Stimulated activated CD8-positive, alpha-beta memory T cell treated with anti-CD3 and anti-CD28 coated beads, Interleukin-15, amount 100 ng/mL, for 4 hours (primary cell): ENCODE results near the gene HSPB9.

Experiments
- DNase-seq, 2 donors: peaks; one replicate each; pipeline ENCODE4 v3.0.0-alpha.2; 2020; ENCODE audit warnings: low read depth in 2 of 2

The HSPB9 gene

GRCh38 chr17:42101513-42102292 is 20.9 kb upstream of the HSPB9 start:
- DNase-seq = peak; percentile 21 to 24

DNA sequence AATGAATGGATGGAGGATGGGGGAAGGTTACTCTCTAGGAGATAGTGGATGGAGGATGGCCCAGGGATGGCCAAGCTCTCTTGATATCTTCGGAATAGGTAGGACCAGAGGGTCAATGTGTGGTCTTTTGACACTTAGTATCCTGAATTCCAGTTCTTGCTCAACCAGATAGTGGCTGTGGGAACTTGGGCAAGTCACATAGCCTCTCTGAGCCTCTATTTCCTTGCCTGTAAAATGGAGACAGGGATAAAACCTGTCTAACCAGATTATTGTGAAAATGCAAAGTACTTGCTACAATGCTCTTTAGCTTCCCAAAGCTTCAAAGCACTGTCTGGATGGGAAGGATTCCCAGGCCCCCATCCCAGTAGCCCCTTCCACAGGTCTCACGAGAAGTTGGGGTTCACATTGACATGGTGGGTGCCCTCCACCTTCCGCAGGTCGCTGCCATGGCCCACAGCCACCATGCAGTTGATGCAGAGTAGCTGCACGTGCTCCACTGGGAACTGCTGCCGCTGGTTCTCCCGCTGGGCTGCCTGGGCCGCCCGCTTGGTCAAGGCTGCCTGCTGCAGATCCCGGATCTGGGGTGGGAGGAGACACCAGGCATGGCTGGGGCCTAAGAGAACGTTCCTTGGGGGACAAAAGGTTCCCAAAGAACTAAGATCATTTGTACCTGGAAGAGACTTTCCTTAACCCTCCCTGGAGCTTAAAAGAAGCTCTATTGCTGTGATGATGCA is 19.2 kb upstream of the HSPB9 start:
- no peak for DNase-seq

- no peak for DNase-seq
Observed at GRCh38 chr17:42104264-42104663, 18.3 kb upstream of the HSPB9 start.

GRCh38 chr17:42106009-42106408 is 16.6 kb upstream of the HSPB9 start:
- no peak for DNase-seq

DNA sequence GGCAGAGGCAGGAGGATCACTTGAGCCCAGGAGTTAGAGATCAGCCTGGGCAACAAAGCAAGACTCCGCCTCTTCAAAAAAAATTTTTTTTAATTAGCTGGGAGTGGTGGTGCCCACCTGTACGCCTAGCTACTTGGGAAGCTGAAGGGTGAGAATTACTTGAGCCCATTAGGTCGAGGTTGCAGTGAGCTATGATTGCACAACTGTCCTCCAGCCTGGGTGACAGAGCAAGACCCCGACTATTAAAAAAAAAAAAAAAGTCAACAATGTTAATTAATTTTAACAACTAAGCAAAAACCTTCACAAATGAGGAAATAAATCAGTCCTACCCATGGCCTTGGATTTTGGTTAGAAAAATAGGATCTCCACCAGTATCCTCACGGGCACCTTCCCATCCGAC is 15.5 kb upstream of the HSPB9 start:
- no peak for DNase-seq

DNA sequence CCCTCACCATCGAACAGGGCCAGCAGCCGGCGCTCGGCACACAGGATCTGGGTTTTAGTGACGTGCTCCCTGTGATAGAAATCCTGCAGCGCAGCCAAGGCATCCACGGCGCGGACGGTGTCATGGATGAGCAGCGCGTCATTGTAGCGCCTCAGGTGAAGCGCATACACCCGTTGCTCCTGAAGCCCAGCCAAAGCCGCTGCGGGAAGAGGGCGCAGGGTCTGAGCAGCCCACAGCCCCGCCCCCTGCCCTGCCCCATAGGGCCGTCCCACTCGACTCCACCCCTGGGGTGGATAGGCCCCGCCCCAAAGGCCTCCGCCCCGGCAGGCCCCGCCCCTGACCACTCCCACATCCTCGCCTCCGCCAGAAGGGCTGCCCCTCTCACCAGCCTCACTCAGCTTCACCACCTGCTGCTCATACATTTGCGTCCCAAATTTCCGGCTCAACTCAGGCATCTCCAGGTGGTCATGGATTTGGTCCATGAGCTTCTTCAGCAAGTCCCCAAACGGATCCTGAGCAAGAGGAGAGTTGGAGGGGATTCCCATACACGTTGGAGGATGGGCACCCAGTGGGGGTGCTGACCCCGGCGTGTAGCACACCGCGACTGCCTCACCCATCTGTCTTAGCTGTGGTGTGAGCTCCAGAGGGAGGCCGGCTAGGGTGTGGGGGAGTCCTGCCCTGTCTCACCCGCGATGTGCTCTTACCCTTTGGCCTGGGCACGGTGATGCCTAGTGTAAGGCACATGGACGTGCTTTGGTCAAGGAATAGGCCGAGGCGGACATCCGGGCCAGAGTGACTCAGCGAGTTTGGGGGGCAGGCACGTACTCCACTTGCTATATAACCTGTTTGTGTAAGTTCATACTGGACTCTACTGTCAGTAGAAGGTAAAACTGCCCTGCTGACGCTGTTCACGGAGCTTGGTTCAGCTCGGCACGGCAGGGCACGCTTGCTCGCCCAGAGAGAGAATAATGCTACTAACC is 14.7 kb upstream of the HSPB9 start:
- DNase-seq = peak; percentile 77 to 85

DNA sequence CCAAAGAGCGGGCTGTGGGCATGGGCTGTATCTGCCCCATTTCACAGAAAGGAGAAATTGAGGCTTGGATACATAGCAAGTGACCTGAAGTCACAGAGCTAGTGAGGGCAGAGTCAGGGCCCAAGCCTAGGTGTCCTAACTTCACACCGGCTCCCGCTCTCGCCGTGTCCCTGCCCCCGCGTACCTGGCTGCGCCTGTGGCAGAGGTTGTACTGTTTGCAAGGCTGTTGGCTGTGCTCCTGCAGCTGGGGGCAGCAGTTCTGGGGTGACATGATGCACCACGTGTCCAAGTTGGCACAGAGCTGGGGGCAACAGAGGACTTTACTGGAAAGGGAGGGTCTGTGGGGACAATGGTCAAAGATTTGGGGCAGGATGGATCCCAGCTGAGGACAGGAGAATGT is 13.5 kb upstream of the HSPB9 start:
- DNase-seq = no peak

DNA sequence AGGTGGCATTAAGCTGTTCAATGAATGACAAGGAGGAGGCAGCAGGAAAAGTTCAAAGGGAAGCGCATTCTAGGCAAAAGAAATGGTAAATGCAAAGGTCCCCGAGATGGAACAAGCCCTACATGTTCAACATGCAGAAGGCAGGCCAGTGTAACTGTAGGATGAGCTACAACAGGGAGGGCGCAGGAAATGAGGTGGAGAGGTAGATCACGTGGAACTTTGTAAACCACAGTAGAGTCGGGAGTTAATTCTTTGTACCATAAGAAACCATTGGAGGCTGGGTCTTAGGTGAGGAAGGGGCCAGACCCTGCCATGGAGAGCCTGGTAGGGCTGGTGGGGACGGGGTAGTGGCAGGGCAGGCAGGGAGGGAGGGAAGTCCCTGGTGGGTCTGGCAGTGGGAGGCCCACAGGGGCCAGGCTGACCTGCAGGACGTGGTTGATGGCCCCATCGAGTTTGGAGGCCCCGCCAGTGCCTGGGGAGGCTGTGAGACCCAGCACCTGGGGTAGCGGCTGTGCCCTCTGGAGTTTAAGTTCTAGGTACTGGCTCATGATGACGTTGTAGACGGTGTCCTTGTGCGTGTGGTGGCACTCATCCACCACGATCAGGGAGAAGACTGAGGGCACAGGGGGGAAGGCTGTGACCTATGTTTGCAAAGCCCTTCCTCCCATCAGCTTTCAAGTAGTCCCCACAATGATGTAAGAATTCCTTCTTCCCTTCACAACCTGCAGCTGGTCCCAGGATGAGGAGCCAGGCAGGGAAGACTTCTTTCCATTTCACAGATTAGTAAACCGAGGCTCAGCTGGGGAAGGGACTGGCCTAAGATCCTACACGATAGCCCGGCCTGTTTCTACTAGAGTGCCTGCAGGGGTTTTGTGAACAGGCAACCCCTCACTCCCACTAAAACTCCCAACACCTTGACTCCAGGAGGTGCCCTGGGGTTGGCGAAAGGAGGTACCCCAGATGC is 12.0 kb upstream of the HSPB9 start:
- DNase-seq = no peak

DNA sequence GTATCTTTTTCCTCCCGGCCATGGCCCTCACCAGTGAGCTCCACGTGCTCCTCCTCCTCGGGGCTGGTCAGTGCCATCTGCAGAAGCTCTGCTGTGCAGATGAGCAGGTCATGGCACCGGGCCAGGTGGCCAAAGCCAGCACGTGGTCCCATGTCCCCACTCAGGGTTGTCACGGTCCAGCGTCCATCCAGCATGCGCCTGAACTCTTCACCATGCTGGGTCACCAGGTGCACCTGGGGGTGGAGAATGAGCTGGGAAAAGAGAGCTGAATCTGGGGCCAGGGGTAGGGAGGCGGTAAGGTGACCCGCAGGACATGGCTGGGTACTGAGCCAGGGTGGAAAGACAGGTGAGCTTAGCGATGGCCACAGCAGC is 11.4 kb upstream of the HSPB9 start:
- no peak for DNase-seq

- no peak for DNase-seq
Observed at GRCh38 chr17:42111871-42112551, 10.6 kb upstream of the HSPB9 start.

DNA sequence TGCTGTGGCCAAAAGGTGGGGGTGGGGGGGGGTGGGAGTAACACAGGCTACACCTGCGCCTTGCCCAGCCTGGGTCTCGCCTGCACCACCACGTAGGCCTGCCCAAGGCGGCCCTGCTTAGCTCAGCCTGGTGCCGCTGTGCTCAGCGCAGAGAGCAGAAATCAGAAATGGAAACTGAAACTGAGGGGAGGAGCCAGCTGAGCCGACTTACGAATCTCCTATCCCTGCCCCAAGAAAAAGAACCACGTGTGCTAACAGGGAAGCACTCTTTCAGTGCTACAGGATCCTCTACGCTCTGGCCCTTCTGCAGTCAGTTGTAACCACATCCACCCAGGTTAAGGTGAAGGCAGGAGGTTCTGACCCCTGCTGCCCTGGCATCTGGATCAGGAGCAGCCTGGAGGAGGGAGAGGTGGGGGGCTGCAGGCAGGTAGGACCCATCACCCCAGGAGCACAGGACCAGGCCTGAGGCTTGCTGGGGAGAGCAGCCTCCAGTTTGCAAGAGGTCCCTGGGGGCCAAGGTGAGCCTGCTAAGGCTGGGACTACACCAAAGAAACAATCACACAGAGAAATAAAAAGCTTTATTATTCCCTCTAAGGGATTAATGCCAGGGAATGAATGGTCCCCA is 9.9 kb upstream of the HSPB9 start, which contains the start of gene DHX58:
DHX58 (minus strand) TSS at position 163 of the 625 bp plus-strand sequence. CDS start 822 bp downstream, outside the sequence.
- DNase-seq = peak; percentile 57 to 73

- no peak for DNase-seq
Observed at GRCh38 chr17:42113293-42114069, 9.1 kb upstream of the HSPB9 start.

DNA sequence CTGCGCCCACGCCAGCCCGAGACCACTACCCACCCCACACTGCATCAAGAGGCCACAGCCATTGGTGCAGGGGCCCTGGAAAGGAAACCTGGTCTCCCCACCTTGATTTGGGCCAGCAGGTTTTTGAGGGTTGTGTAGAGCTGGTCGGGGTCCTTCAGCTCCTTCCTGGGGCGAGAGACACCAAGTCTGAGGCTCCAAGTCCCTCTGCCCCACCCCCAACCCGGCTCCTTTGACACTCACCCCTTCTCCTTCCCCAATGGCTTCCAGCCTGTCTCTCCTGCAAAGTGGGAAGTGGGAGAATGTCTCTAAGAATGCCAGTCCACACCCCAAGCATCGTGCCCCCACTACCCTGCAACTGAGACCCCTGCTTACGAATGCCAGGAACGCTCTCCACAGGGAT is 8.5 kb upstream of the HSPB9 start:
- no peak for DNase-seq

- peak; percentile 51 to 66 for DNase-seq
Observed at GRCh38 chr17:42116705-42117396, 5.8 kb upstream of the HSPB9 start.

DNA sequence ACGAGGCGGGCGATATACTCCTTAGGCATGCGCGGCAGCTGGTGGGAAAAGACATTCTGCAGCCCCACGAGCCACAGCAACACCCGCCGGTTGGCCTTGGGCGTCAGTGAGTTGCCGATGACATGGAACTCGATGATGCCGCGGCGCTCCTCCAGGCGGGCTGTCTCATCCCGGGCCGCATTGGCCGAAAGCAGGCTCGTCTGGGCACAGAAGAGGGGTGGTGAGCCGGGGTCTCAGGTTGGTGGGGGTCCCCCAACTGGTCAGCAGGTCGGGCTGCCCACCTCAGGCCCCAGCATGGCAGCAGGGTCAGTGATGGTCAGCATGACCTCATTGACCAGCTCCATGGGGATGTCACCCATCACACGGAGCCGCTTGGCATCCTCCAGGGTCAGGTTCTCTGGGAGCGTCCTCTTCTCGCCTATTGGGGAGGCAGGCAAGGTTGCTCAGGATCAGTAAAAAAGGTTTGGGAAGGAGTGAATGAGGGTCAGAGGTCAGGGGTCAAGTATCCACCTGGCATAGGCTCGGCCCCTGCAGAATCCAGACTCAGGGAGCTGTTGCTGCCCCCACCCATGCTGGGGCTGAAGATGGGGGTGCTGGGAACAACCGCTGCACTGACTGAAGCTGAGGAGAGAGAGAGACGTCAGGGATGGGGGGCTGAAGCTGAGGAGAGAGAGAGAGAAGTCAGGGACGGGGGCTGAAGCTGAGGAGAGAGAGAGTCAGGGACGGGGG is 5.0 kb upstream of the HSPB9 start:
- no peak for DNase-seq

- DNase-seq = no peak
Observed at GRCh38 chr17:42118126-42118510, 4.5 kb upstream of the HSPB9 start.

- no peak for DNase-seq
Observed at GRCh38 chr17:42118545-42118944, 4.1 kb upstream of the HSPB9 start.

DNA sequence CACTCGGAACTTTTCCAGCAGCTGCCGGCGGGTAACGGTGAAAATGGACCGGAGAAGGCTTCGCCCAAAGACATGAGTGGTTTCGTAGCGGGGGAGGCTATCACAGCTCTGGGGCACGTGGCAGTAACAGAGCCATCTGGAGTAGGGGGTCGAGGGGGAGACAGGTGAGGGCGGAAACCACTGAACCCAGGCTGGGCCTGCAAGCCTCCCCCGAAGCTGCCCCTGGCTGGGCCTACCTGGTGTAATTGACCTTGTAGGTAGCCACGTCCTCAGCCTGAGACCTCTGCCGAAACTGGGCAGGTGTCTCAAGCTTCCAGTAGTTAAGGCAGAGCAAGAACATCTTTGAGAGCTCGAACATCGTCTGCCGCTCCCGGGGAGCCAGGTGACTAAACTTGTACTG is 3.3 kb upstream of the HSPB9 start:
- no peak for DNase-seq
